ENCODE measurements around the gene LRRC37A3. TPM values are rescaled to one million over a fixed set of nuclear protein-coding genes. Genes with fewer than 3 reads are reported as not detected.
"Not testable (repeated sequence)": the region's sequence is repeated elsewhere in the genome, so short reads cannot be mapped to it uniquely, and the experiment has no call there.

Gene LRRC37A3
- polyA plus RNA-seq, 3 donors: 0.31 to 3.9 (median 0.56) TPM

- DNase-seq; intact Hi-C loops (cut with micrococcal nuclease); H3K4me2 ChIP-seq (replicated peaks; ENCODE audit: extremely low read depth, low read length, poor library complexity, severe bottlenecking); H3K27ac ChIP-seq (ENCODE audit: low read depth in 1 of 2, low read length in 2 of 2); H3K4me3 Mint-ChIP-seq; H3K9ac ChIP-seq (ENCODE audit: insufficient read depth, low read length, poor library complexity, severe bottlenecking); H2AFZ ChIP-seq (ENCODE audit: insufficient read depth, low read depth, low read length, poor library complexity, severe bottlenecking); H3K27me3 ChIP-seq (ENCODE audit: control insufficient read depth in 2 of 2, insufficient read depth in 2 of 2, low read length in 2 of 2); H3K4me3 ChIP-seq (replicated peaks in 1 of 3; ENCODE audit: low read depth in 2 of 3, low read length in 3 of 3); H3K9me3 ChIP-seq (replicated peaks in 1 of 2; ENCODE audit: control insufficient read depth in 1 of 2, insufficient read depth in 1 of 2, low read length in 2 of 2); H3K27me3 Mint-ChIP-seq (ENCODE audit: low read depth in 3 of 3); H4K20me1 ChIP-seq (ENCODE audit: insufficient read depth, low read length); H3K36me3 ChIP-seq (replicated peaks in 1 of 2; ENCODE audit: control insufficient read depth in 1 of 2, insufficient read depth in 2 of 2, low read length in 2 of 2); H3K27ac Mint-ChIP-seq; H3K9me3 Mint-ChIP-seq; H3K36me3 Mint-ChIP-seq: not testable (repeated sequence)
- H3K79me2 ChIP-seq (ENCODE audit: insufficient read depth, low read length): peaks cover 16% of the 10 kb centered on the region
- WGBS (ENCODE audit: insufficient coverage): 100% methylated on average over 3 of the region's 16 CpGs
- H3K4me1 Mint-ChIP-seq: peaks cover 24% of the 10 kb centered on the region
- H3K4me1 ChIP-seq (ENCODE audit: control insufficient read depth in 1 of 2, insufficient read depth in 2 of 2, low read length in 2 of 2): peaks cover 13 to 20% of the 10 kb centered on the region in 2 donors
These were observed 1.7 kb downstream of the LRRC37A3 start for GRCh38 chr17:64917540-64917939.

GRCh38 chr17:64915244-64915643, 4.0 kb downstream of the LRRC37A3 start:
- H3K27ac ChIP-seq (ENCODE audit: low read depth in 1 of 2, low read length in 2 of 2); H3K36me3 ChIP-seq (replicated peaks in 1 of 2; ENCODE audit: control insufficient read depth in 1 of 2, insufficient read depth in 2 of 2, low read length in 2 of 2); H3K27me3 ChIP-seq (ENCODE audit: control insufficient read depth in 2 of 2, insufficient read depth in 2 of 2, low read length in 2 of 2); H3K4me1 ChIP-seq (ENCODE audit: control insufficient read depth in 1 of 2, insufficient read depth in 2 of 2, low read length in 2 of 2); H3K9ac ChIP-seq (ENCODE audit: insufficient read depth, low read length, poor library complexity, severe bottlenecking); H3K36me3 Mint-ChIP-seq; H2AFZ ChIP-seq (ENCODE audit: insufficient read depth, low read depth, low read length, poor library complexity, severe bottlenecking); DNase-seq; H3K4me3 ChIP-seq (replicated peaks in 1 of 3; ENCODE audit: low read depth in 2 of 3, low read length in 3 of 3); H3K27ac Mint-ChIP-seq; H3K9me3 ChIP-seq (replicated peaks in 1 of 2; ENCODE audit: control insufficient read depth in 1 of 2, insufficient read depth in 1 of 2, low read length in 2 of 2); intact Hi-C loops (cut with micrococcal nuclease); H3K4me3 Mint-ChIP-seq; H4K20me1 ChIP-seq (ENCODE audit: insufficient read depth, low read length); H3K9me3 Mint-ChIP-seq; H3K4me2 ChIP-seq (replicated peaks; ENCODE audit: extremely low read depth, low read length, poor library complexity, severe bottlenecking); H3K4me1 Mint-ChIP-seq; H3K27me3 Mint-ChIP-seq (ENCODE audit: low read depth in 3 of 3): not testable (repeated sequence)
- no CpG with 5 or more reads among the region's 1 CpG for WGBS (ENCODE audit: insufficient coverage)
- H3K79me2 ChIP-seq (ENCODE audit: insufficient read depth, low read length): peaks cover 16% of the 10 kb centered on the region

- H3K27ac ChIP-seq (ENCODE audit: low read depth in 1 of 2, low read length in 2 of 2); intact Hi-C loops (cut with micrococcal nuclease); H3K4me1 ChIP-seq (ENCODE audit: control insufficient read depth in 1 of 2, insufficient read depth in 2 of 2, low read length in 2 of 2); H3K36me3 ChIP-seq (replicated peaks in 1 of 2; ENCODE audit: control insufficient read depth in 1 of 2, insufficient read depth in 2 of 2, low read length in 2 of 2); H3K4me2 ChIP-seq (replicated peaks; ENCODE audit: extremely low read depth, low read length, poor library complexity, severe bottlenecking); H3K9me3 Mint-ChIP-seq; H3K79me2 ChIP-seq (ENCODE audit: insufficient read depth, low read length); H3K27me3 Mint-ChIP-seq (ENCODE audit: low read depth in 3 of 3); H4K20me1 ChIP-seq (ENCODE audit: insufficient read depth, low read length); H3K9me3 ChIP-seq (replicated peaks in 1 of 2; ENCODE audit: control insufficient read depth in 1 of 2, insufficient read depth in 1 of 2, low read length in 2 of 2); H3K27me3 ChIP-seq (ENCODE audit: control insufficient read depth in 2 of 2, insufficient read depth in 2 of 2, low read length in 2 of 2); H3K36me3 Mint-ChIP-seq; H3K9ac ChIP-seq (ENCODE audit: insufficient read depth, low read length, poor library complexity, severe bottlenecking); DNase-seq; H3K4me3 ChIP-seq (replicated peaks in 1 of 3; ENCODE audit: low read depth in 2 of 3, low read length in 3 of 3); H3K27ac Mint-ChIP-seq; H3K4me3 Mint-ChIP-seq; H2AFZ ChIP-seq (ENCODE audit: insufficient read depth, low read depth, low read length, poor library complexity, severe bottlenecking); H3K4me1 Mint-ChIP-seq: not testable (repeated sequence)
- no CpG with 5 or more reads among the region's 3 CpGs for WGBS (ENCODE audit: insufficient coverage)
These were observed 9.1 kb downstream of the LRRC37A3 start for GRCh38 chr17:64910191-64910514.

GRCh38 chr17:64909511-64910190, 9.6 kb downstream of the LRRC37A3 start:
- H3K27me3 ChIP-seq (ENCODE audit: control insufficient read depth in 2 of 2, insufficient read depth in 2 of 2, low read length in 2 of 2); H3K36me3 ChIP-seq (replicated peaks in 1 of 2; ENCODE audit: control insufficient read depth in 1 of 2, insufficient read depth in 2 of 2, low read length in 2 of 2); intact Hi-C loops (cut with micrococcal nuclease); H3K4me2 ChIP-seq (replicated peaks; ENCODE audit: extremely low read depth, low read length, poor library complexity, severe bottlenecking); H3K36me3 Mint-ChIP-seq; H3K9ac ChIP-seq (ENCODE audit: insufficient read depth, low read length, poor library complexity, severe bottlenecking); H3K9me3 ChIP-seq (replicated peaks in 1 of 2; ENCODE audit: control insufficient read depth in 1 of 2, insufficient read depth in 1 of 2, low read length in 2 of 2); H3K27ac ChIP-seq (ENCODE audit: low read depth in 1 of 2, low read length in 2 of 2); DNase-seq; H3K4me1 ChIP-seq (ENCODE audit: control insufficient read depth in 1 of 2, insufficient read depth in 2 of 2, low read length in 2 of 2); H3K79me2 ChIP-seq (ENCODE audit: insufficient read depth, low read length); H3K27me3 Mint-ChIP-seq (ENCODE audit: low read depth in 3 of 3); H3K9me3 Mint-ChIP-seq; H3K4me1 Mint-ChIP-seq; H2AFZ ChIP-seq (ENCODE audit: insufficient read depth, low read depth, low read length, poor library complexity, severe bottlenecking); H4K20me1 ChIP-seq (ENCODE audit: insufficient read depth, low read length); H3K4me3 Mint-ChIP-seq; H3K4me3 ChIP-seq (replicated peaks in 1 of 3; ENCODE audit: low read depth in 2 of 3, low read length in 3 of 3): not testable (repeated sequence)
- WGBS (ENCODE audit: insufficient coverage): no CpG with 5 or more reads among the region's 7 CpGs
- H3K27ac Mint-ChIP-seq: peak overlapping the region in 4 of 7 donors; percentile 48 to 80 (median 60)

Data from CD14-positive monocyte (primary cell).